HG02798 (cell line): Measurements from ENCODE around the gene KRTAP15-1.

ENCODE experiments used
- ATAC-seq: cut with Tn5 transposase; IDR thresholded peaks from one replicate; pipeline ENCODE4 v1.9.1; 2021; ENCODE audit warnings: mild to moderate bottlenecking; ENCODE audit not compliant: unreplicated experiment, poor library complexity

The KRTAP15-1 gene

GRCh38 chr21:30486180-30486579 is 46.1 kb downstream of the KRTAP15-1 start:
- ATAC-seq: no peak

- ATAC-seq: no peak
Measured at GRCh38 chr21:30487336-30487735, 47.3 kb downstream of the KRTAP15-1 start, which contains the start of gene KRTAP19-2. TSS of gene KRTAP19-2 (minus strand) at chr21:30487436. CDS start at chr21:30487348, 88 bp downstream.
